Right renal pelvis (tissue), 4 donors: ENCODE results near the gene TEX28. TPM values are rescaled to one million over a fixed set of nuclear protein-coding genes. Genes with fewer than 3 reads are reported as not detected.
"Not testable (repeated sequence)": the region's sequence is repeated elsewhere in the genome, so short reads cannot be mapped to it uniquely, and the experiment has no call there.

Source experiments
- DNase-seq, 4 donors: peaks; one replicate each; pipeline ENCODE4 v3.0.0-alpha.2; 2013; ENCODE audit warnings: low read depth in 4 of 4, low spot score in 3 of 4, missing footprints in 1 of 4
- polyA plus RNA-seq, 4 donors: library from polyadenylated mRNA; unstranded; fragments of 120-200 nt; gene quantifications; one replicate each; pipeline ENCODE4 v1.2.1, GENCODE V29; 2013; ENCODE audit not compliant: insufficient read length in 4 of 4

Gene TEX28
- polyA plus RNA-seq, 4 donors, result not detected

DNA sequence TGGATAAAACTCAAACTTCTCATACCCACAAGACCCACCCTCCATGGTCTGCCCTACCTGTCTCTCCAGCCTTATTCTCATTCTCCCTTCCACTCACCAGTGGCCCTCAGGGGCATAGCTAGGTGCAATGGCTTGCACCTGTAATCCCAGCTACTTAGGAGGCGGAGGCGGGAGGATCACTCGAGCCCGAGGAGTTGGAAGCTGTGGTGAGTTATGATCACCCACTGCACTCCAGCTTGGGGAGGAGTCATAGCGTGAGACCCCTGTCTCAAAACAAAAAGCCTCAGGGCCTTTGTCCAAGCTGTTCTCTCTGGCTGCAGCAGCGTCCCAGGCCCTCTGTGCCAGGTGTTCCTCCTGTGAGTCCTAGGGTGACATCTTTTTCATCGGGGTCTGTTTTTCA is 17.2 kb upstream of the TEX28 start:
- no peak for DNase-seq

DNA sequence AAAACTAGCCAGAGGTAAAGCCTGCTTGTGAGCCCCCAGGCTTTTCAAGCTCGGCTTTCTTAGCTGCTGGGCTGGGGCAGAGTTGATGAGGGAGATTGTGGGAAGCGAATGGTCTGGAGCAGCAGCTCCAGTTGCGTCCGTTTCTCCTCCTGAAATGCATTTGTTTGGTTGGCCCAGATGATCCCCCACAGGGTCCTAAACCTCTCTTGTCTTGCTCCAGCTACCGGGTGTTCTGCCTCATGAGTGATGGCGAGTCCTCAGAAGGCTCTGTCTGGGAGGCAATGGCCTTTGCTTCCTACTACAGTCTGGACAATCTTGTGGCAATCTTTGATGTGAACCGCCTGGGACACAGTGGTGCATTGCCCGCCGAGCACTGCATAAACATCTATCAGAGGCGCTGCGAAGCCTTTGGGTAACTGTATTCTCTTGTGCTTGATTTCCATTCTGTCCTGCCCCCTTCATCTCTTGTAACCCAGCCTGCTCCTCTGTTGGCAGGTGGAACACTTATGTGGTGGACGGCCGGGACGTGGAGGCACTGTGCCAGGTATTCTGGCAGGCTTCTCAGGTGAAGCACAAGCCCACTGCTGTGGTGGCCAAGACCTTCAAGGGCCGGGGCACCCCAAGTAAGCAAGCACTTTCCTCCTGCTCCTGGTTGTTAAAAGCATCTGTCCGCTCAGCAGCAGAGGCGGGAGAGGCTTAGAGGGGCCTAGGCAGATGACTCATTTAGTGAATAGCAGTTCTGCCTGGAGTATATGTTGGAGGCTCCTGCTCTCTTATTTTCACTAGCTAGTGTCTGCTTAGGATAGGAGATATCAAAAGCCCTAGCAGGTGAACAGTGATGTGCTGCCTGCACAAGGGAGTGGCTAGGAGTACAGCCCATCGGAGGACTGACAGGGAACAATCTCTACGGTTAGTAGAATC is 16.0 kb upstream of the TEX28 start:
- DNase-seq, result no peak

DNA sequence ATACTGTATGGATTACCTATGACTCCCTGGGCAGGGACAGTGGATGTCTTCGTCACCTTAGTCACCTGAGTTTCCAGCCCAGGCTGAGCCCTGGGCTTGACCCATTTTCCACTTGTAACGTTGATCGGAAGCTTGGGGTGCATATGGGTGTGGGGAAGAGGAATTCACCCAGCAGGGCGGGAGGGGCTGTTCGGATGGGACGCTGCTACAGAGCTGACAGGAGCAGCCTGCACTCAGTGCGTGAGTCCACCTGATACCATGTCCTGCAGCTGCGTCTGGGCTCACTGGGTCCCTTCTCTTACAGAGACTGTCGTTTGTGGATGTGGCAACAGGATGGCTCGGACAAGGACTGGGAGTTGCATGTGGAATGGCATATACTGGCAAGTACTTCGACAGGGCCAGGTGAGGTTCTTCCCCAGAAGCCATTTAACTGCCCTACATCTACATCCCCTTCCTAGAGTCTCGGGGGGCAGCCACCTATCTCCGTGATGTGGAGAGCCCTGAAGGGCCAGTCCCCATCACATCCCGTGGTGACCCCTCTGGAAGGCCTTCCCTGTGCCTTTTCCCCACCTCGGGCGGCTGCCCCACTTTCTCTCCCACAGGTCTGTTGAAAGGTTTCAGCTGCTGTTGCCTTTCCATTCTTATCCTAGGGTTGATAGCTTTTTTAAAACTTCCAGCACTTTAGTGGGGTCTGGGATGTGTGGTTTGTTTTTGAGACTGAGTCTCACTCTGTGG is 14.3 kb upstream of the TEX28 start:
- DNase-seq, result no peak

DNA sequence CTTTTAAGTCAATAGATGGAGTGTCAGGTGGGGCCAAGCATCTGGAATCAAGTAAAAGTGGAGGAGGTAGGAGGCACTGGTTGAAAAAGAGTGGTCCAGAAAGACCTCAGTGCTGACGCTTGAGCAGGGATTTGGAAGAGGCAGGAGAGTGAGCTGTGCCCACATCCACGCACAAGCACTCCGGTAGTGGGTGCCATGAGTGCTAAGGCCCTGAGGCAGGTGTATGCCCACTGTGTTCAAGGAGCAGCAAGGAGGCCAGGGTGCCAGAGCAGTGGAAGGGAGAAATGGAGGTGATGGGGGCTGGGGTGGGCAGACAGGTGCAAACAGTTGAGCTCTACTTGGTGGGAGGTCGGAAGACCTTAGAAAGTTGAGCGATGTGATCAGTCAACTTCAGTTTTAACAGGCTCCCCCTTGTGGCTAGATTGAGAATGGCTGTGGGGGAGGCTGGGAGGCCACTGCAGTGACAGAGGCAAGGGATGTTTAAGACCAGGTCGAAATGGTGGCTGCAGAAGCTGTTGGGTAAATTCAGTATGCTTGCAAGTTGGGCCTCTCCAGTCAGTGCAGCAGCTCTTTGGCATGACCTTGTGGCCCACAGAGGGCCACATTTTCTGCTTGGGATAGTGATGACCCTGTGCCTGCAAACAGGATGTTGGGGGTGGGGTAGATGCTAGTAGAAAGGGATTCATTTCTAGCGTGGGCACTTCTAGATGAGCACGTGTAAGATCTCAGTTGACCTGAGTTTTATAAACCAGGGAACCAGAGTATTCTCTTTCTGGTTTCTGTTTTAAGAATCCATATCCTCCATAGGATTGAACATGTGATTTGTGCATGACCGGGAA is 13.4 kb upstream of the TEX28 start:
- DNase-seq, result no peak

DNA sequence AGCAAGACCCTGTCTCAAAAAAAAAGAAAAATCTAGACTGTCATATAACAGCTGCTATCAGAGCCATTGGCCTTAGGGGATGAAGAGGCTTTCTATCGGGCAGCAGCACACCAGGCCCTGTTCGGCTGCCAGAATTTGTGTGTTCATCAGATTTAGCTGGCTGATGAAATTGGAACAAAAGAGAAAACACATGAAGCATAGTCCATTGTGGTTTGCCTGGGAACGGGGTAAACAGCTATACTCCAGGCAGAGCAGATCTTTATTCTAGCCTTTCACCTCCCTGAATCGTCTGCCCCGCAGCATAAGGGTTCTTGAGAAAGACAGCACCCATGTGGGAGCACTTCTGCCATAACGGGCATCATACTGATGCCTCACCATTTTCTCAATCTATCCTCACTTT is 12.3 kb upstream of the TEX28 start:
- DNase-seq, result no peak

DNA sequence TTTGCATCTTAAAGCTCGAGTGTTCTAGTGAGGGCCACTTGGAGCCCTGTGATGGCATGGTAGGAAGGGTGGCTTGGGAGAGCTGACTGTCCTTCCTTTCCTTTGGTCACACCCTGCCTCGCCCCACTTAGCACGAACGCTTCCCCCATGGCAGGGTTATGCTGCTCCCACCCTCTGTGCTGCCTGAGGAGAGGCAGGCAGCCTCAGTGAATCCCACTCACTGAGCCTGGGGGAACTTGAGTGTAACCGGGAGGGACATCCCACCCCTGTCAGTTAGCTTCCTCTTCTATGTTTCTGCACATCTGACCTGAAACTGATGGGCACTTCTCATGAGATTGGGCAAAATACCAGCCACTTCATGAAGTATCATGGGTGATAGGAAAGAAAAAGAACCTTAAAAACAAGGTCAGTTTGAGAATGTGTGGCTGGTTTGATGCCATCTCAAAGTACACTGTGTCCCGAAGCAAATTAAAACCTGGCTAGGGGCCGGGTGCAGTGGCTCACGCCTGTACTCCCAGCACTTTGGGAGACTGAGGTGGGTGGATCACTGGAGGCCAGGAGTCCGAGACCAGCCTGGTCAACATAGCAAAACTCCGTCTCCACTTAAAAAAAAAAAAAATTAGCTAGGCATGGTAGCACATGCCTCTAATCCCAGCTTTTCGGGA is 10.7 kb upstream of the TEX28 start:
- no peak for DNase-seq

DNA sequence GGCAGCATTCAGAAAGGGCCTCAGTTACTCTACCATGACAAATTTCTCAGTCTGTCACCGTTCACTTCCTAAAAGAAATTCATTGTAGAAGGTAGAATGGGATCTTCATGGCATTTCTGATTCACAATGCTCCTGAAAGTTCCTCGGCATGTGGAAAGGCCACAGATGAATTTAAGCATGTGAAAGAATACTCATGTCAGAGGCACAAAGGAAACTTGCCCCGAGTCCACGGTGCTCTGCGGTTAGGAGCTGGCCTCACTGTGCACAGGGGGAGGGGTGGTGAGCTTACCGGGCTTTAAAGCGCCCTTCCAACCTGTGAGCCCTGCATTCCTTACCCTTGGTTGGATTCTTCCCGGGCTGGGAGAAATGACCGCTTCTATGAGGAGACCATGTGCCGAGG is 9.9 kb upstream of the TEX28 start:
- DNase-seq, result no peak

DNA sequence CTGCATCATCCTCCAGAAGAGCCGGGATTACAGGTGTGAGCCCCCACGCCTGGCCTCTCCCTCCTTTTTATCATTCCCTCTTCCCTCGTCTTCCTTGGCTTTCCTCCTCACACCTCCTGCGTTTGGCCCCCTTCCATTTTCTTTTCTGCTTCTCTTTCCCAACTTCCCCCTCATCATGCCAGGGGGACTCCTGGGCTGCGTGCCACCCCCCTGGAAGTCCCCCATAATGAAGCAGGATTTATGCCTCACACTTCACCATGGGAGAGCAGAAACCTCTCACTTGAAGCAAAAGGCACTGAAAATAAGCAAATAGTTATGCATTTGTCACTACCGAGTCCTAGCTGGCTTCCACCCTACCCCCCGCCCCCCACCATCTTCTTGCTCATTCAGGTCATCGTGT is 8.6 kb upstream of the TEX28 start:
- no peak for DNase-seq

DNA sequence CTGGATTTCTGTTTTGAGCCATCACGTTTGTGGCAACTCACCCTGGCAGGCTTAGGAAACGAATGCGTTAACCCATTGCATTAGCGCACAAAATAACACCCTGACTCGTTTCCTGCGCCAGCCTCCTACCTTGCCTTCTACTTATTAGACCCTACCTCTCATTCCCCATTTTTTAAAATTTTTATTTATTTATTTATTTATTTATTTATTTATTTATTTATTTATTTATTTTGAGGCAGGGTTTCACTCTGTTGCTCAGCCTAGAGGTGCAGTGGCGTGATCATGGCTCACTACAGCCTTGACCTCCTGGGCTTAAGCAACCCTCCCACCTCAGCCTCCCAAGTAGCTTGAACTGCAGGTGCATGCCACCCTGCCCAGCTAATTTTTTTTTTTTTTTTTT is 8.1 kb upstream of the TEX28 start:
- DNase-seq, result not testable (repeated sequence)

DNA sequence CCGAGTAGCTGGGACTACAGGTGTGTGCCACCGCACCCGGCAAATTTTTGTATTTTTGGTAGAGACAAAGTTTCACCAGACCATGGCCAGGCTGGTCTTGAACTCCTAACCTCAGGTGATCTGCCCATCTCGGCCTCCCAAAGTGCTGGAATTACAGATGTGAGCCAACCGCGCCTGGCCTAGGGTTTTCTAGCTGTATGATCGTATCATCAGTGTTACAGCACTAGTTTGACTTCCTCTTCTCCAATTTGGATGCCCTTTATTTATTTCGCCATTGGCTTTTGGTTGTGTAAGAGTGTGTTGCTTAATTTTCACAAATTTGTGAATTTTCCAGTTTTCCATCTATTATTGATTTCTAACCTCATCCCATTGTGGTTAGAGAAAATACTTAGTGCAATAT is 5.9 kb upstream of the TEX28 start:
- DNase-seq, result no peak

DNA sequence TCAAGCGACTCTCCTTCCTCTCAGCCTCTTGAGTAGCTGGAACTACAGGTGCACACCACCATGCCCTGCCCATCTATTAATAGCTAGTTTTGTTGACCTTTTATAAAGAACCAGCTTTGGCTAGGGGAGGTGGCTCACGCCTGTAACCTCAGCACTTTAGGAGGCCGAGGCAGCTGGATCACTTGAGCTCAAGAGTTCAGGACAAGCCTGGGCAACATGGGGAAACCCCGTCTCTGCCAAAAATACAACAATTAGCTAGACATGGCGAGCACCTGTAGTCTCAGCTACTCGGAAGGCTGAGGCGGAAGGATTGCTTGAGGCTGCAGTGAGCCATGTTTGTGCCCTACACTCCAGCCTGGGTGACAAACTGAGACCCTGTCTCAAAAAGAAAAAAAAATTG is 3.4 kb upstream of the TEX28 start:
- DNase-seq, result no peak

DNA sequence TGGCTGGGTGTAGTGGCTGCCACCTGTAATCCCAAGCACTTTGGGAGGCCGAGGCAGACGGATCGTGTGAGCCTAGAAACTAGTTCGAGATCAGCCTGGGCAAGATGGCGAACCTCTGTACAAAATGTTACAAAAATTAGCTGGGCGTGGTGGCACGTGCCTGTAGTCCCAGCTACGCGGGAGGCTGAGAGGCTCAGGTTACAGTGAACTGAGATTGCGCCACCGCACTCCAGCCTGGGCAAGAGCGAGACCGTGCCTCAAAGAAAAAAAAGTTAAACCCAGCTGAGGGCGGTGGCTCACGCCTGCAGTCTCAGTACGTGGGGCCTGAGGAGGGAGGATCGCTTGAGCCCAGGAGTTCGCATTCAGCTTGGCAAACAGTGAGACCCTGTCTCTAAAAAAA is 1.8 kb upstream of the TEX28 start:
- no peak for DNase-seq

DNA sequence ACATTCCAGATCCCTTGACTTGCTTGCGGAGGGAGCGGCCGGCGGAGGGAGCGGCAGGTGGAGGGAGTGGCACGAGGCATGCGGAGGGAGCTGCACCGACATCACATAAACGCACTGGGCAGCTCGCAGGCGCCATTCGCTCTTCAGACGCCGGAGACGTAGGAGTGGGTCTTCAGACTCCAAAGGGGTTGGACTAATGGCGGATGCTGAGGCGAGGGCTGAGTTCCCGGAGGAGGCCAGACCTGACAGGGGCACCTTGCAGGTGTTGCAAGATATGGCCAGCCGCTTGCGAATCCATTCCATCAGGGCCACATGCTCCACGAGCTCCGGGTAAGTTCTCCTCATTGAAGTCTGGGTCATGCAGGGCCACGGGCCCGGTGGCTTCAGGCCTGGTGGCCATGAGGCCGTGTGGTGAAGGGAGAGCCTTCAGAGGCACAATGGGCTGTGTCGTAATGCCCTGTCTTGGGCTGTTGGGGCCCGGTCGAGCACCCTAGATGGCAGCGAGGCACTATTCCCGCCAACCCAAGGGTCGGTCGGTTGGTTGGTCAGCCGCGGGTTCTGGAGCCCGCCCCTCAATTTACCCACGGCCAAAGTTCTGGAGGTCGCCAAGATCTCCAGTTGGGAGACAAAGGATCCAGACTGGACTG is 863 bp upstream of the TEX28 start, which contains the start of gene TKTL1:
TKTL1 (plus strand) TSS at position 132 of the 647 bp plus-strand sequence; CDS start at position 197, 65 bp downstream.
- no peak for DNase-seq

DNA sequence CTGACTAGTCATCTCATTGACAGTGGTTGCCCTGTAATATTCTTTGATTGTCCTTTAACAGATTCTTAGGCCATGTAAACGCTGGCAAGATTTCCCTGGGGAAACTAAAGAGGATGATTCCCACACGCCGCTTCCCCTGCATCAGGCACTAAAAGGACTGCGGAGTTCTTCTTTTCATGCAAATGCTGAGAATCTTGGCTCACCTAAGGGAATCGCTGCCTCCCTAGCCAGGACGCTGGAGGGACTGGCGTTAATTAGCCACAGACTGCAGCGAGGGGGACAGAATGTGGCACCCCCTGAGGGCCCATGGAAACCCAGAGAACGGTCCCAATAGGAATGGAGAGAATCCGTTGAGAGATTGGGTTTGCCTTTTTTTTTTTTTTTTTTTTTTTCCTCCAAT is 8.5 kb downstream of the TEX28 start:
- DNase-seq, result not testable (repeated sequence)

DNA sequence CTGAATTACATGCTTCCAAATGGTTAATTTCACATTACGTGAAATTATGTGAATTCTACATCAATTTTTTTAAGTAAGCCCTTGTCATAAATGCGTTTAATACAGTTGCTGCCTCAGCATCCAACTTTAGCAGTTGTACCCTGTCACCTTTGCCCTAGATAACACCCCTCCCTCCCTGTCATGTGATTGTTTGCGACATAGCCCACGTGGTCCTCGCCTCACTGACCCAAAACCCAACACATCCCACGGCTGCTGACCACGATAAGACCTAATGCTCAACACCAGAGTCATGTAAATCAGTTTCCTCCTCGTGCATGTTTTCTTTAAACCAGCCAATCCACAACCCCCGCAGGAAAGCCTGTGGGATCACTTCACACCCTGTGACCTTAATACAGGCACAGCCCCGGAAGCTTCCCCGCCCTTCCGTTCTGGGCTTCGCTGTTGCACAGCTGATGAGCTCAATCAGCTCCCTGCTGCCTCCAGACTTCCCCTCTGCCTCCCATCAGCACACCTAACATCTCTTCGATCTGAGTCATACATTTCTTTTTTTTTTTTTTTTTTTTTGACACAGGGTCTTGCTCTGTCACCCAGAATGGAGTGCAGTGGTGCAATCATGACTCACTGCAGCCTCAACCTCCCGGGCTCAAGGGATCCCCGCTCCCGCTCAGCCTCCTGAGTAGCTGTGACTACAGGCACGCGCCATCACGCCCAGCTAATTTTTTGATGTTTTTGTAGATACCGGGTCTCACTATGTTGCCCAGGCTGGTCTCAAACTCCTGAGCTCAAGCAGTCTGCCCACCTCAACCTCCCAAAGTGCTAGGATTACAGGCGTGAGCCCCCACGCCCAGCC is 10.2 kb downstream of the TEX28 start:
- not testable (repeated sequence) for DNase-seq

DNA sequence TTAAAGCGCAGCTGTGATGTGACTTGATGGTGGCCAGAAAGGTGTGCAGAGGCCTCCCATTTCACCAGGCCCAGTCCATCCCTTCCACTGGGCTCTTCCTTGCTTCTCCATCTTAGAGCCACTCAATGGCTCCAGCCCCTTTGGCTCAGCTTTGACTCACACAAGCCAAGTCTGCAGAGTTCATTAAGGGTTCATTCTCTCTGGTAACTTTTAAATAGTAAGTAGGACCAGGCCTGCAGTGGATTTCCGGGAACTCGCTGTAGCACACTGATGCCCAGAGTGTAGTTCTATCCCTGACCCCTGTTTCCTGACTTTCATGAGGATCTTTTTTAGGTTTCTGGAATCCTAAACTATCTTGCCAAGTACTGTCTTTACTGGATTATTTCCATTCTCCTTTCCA is 25.7 kb downstream of the TEX28 start:
- not testable (repeated sequence) for DNase-seq

DNA sequence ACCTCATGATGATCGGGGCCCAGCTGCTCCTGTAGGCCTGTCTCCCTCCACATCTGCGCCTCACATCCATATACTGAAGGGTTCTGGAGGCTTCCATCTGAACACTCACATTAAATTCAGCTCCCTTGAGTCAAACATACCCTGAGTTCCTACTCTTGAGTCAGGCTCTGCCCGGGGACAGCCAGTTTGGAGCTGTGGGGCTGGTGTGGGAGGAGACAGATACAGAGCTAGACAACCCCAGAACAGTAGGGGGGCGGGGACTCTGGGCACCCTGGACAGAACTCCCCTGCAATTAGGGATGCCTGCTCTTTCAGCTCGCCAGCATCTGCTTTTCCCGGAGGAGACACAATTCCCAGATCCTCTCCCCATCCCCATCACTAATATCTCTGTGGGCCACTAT is 31.9 kb downstream of the TEX28 start:
- not testable (repeated sequence) for DNase-seq

DNA sequence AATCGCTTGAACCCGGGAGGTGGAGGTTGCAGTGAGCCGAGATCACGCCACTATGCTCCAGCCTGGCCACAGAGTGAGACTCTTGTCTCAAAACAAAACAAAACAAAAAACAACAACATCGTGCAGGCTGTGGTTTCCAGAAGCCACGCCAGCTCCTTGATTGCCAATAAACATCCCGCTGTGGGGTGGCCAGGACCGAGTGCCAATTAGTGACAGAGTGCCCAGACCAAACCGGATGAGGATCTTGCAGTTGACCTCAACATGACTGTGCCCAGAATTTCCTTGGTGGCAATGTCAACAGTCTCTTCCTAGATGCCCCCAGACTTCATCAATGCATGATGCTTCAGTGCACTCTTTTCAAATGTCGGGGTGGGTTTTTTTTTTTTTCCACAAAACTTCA is 36.2 kb downstream of the TEX28 start:
- DNase-seq, result not testable (repeated sequence)

DNA sequence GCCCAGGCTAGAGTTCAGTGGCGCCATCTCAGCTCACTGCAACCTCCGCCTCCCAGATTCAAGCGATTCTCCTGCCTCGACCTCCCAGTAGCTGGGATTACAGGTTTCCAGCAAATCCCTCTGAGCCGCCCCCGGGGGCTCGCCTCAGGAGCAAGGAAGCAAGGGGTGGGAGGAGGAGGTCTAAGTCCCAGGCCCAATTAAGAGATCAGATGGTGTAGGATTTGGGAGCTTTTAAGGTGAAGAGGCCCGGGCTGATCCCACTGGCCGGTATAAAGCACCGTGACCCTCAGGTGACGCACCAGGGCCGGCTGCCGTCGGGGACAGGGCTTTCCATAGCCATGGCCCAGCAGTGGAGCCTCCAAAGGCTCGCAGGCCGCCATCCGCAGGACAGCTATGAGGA is 37.6 kb downstream of the TEX28 start, which contains the start of gene OPN1MW3:
OPN1MW3 (plus strand) TSS at position 301 of the 400 bp plus-strand sequence; CDS start at position 339, 38 bp downstream.
- DNase-seq, result not testable (repeated sequence)
